K562 (cell line): ENCODE data around the gene PPT2. TPM values are rescaled to one million over a fixed set of nuclear protein-coding genes. Genes with fewer than 3 reads are reported as not detected.

Source experiments
- ATAC-seq: fragments of 200-7000 bp; cut with Tn5 transposase; 3 replicates; pipeline ENCODE4 v1.9.1; 2020; ENCODE audit warnings: moderate library complexity
- BruUV-seq: library from RNA; stranded (reverse); fragments of 400-500 nt; replicated peaks from 2 replicates; lab custom pipeline; 2021; lab: Mats Ljungman, UMichigan
- CTCF ChIA-PET: fragments of 300-600 bp; formaldehyde crosslinking; extraction: SDS; loops from one replicate; lab custom pipeline; 2021; ENCODE audit warnings: low intra/inter-chr PET ratio; lab: Yijun Ruan, JAX
- POLR2A ChIA-PET: fragments of 300-600, 350-650 bp; sonication (Branson Sonifier 250); formaldehyde crosslinking; extraction: SDS; loops from one replicate; lab custom pipeline; 2021; ENCODE audit warnings: antibody characterized with exemption, inconsistent platforms; lab: Yijun Ruan, JAX
- DNase-seq, 4 experiments: peaks; one replicate each; pipeline versions ENCODE4 v3.0.0 to v3.0.0-alpha.2; 2011 to 2018; ENCODE audit warnings: low spot score in 3 of 4, mixed read lengths in 3 of 4; ENCODE audit errors: extremely low read depth in 1 of 4
- FAIRE-seq: peaks from 2 replicates; lab custom pipeline; 2011; peaks lifted over from hg19 to GRCh38; lab: Jason Lieb, UNC
- H2AFZ ChIP-seq: 2 replicates; pipeline ENCODE4 v1.6.0; 2011; ENCODE audit warnings: low read depth, low read length, control low read depth, inconsistent platforms
- H3K27ac ChIP-seq: fragments of 200-600 bp; 3 replicates; pipeline ENCODE4 v1.8.0; 2011; ENCODE audit warnings: low read depth, mild to moderate bottlenecking, control low read depth, inconsistent platforms, low read length, moderate library complexity, mixed read lengths; ENCODE audit errors: extremely low read depth
- H3K27me3 ChIP-seq, 2 experiments: fragments of 300-600 bp in 1 of 2; 2 replicates in 1 of 2; 3 replicates in 1 of 2; pipeline versions ENCODE4 v1.6.0 to v1.8.0; 2011; ENCODE audit warnings: inconsistent platforms in 2 of 2, low read length in 2 of 2, mild to moderate bottlenecking in 1 of 2, mixed read lengths in 1 of 2, moderate library complexity in 1 of 2; ENCODE audit not compliant: control insufficient read depth in 2 of 2, insufficient read depth in 2 of 2
- H3K36me3 ChIP-seq: fragments of 300-600 bp; 3 replicates; pipeline ENCODE4 v1.8.0; 2011; ENCODE audit warnings: mild to moderate bottlenecking, low read length, inconsistent platforms; ENCODE audit not compliant: control insufficient read depth, insufficient read depth
- H3K4me1 ChIP-seq, 2 experiments: fragments of 200-600 bp in 1 of 2; replicated peaks in 1 of 2; 2 replicates in 1 of 2; 3 replicates in 1 of 2; pipeline versions ENCODE4 v1.5.1 to v1.8.0; 2011; ENCODE audit warnings: inconsistent platforms in 2 of 2, low read length in 2 of 2, mild to moderate bottlenecking in 1 of 2, mixed read lengths in 1 of 2, moderate library complexity in 1 of 2; ENCODE audit not compliant: control insufficient read depth in 2 of 2, insufficient read depth in 2 of 2
- H3K4me2 ChIP-seq: 2 replicates; pipeline ENCODE4 v1.6.1; 2011; ENCODE audit warnings: low read length, control low read depth, inconsistent platforms, mixed read lengths; ENCODE audit not compliant: insufficient read depth
- H3K4me3 ChIP-seq: fragments of 200-600 bp; sonication (generic), shearing (Covaris generic); 2 replicates; pipeline ENCODE4 v1.5.1; 2016; ENCODE audit warnings: control low read depth, inconsistent platforms
- H3K79me2 ChIP-seq: fragments of 200-600 bp; 3 replicates; pipeline ENCODE4 v1.8.0; 2011; ENCODE audit warnings: low read length, inconsistent platforms; ENCODE audit not compliant: control insufficient read depth, insufficient read depth
- H3K9ac ChIP-seq, 2 experiments: 2 replicates each; pipeline versions ENCODE4 v1.6.0 to v1.6.1; 2011; ENCODE audit warnings: low read depth in 2 of 2, low read length in 2 of 2, control low read depth in 1 of 2, inconsistent platforms in 1 of 2, mild to moderate bottlenecking in 1 of 2, mixed read lengths in 1 of 2; ENCODE audit not compliant: insufficient read depth in 1 of 2
- H3K9me1 ChIP-seq: one replicate; pipeline ENCODE4 v1.6.0; 2011; ENCODE audit warnings: inconsistent platforms, mild to moderate bottlenecking, low read length, moderate library complexity; ENCODE audit not compliant: control insufficient read depth, insufficient read depth
- H3K9me3 ChIP-seq: replicated peaks from 2 replicates; pipeline ENCODE4 v1.5.1; 2011; ENCODE audit warnings: low read depth, low read length, inconsistent platforms; ENCODE audit not compliant: control insufficient read depth, insufficient read depth
- H4K20me1 ChIP-seq: replicated peaks from 2 replicates; pipeline ENCODE4 v1.6.1; 2011; ENCODE audit warnings: low read length, inconsistent platforms, mixed read lengths; ENCODE audit not compliant: control insufficient read depth, insufficient read depth
- BCOR ChIP-seq: fragments of 450-650 bp; IDR thresholded peaks from 2 replicates; pipeline ENCODE4 v1.6.1; 2016
- MBD1 ChIP-seq: fragments of 250-450 bp; sonication (Bioruptor Pico); IDR thresholded peaks from 2 replicates; pipeline ENCODE4 v1.8.0; 2022; ENCODE audit warnings: inconsistent platforms
- WGBS: fragments of 100-300 bp; shearing (Covaris generic); methylation state at CpG from one replicate; pipeline ENCODE4 v1.1.6; 2016; ENCODE audit warnings: low coverage, mixed read lengths; ENCODE audit not compliant: insufficient coverage; ENCODE audit errors: missing lambda C conversion rate; 5-methylcytosine and 5-hydroxymethylcytosine counted together
- in situ Hi-C: fragments of 300-500 bp; cut with MboI; formaldehyde crosslinking; loops from 4 replicates; pipeline ENCODE4 v1.15.0; 2018; ENCODE audit warnings: inconsistent platforms, mixed read lengths
- intact Hi-C: fragments of 100-400 bp; cut with micrococcal nuclease; formaldehyde crosslinking; loops from 2 replicates; pipeline ENCODE4 v1.14.2; 2022
- polyA plus RNA-seq, 8 experiments: library from polyadenylated mRNA; depleted of rRNA in 4 of 8; stranded (reverse) in 5 of 8; unstranded in 3 of 8; fragments of >200 nt; fragmentation: Nextera tagmentation in 2 of 8; fragmentation: Illumina TruSeq in 1 of 8; extraction: Ambion mirVana in 2 of 8; extraction: Trizol in 1 of 8; gene quantifications; 2 replicates each; pipeline versions ENCODE4 v1.2.1 to v1.2.3, GENCODE V29; 2011 to 2014; ENCODE audit warnings: inconsistent platforms in 1 of 8, missing spikeins in 1 of 8
- total RNA-seq, 7 experiments: library from RNA; depleted of rRNA in 6 of 7; stranded (reverse); fragments of >200 nt in 6 of 7; fragmentation: Illumina TruSeq in 2 of 7; extraction: Trizol in 2 of 7; gene quantifications; 2 replicates each; pipeline versions ENCODE4 v1.2.1 to v1.2.3, GENCODE V29; 2011 to 2021; ENCODE audit warnings: low replicate concordance in 1 of 7

Gene PPT2
- total and polyA plus RNA-seq, 9 of the 15 experiments (the other 6 are each of a cell fraction or from before 2014, with no cell fraction given) = 27.4 to 98.8 (median 69.9) TPM

GRCh38 chr6:32198866-32199265, 44.9 kb downstream of the PPT2 start:
- Histone ChIP-seq H3K9ac (0 out of 4 replicates have a peak overlapping the region, but pooled peaks of 1 of the 2 experiments have one; percentile 9), H3K9me3 (no peaks in the 10 kb centered on the region), H3K4me2 (no peak overlapping the region), H3K4me3 (no peak overlapping the region), H3K4me1 (peaks cover 28 to 44% of the 10 kb centered on the region in 2 experiments), H3K79me2 (peaks cover 9% of the 10 kb centered on the region; the same call in 2 of the 3 replicates), H3K27me3 (peaks cover 5 to 6% of the 10 kb centered on the region in 2 experiments; a peak in 4 of 5 replicates), H2AFZ (no peak overlapping the region), H3K36me3 (no peaks in the 10 kb centered on the region), H3K27ac (no peak overlapping the region), H4K20me1 (no peaks in the 10 kb centered on the region), H3K9me1 (no peaks in the 10 kb centered on the region)
- ATAC-seq (no peak), FAIRE-seq (no peak), DNase-seq (no peak)
- in situ Hi-C loops = no loop called here
- intact Hi-C loops = loop anchor here (5.0 to 10.0 kb wide), 2 partner anchors 294 to 773 kb away; partner anchors contain the start of gene ZBTB12
- no TSS peak for BruUV-seq
- ChIA-PET POLR2A (interaction anchor here (0.7 kb wide), 1 partner anchor 10 kb away, joined by 5 read pairs; no protein-coding TSS in a partner anchor), CTCF (no interaction called here)
- TF ChIP-seq BCOR (0 out of 2 replicates have a peak, but pooled peaks have one; percentile 37), MBD1 (CRISPR knock-in tag) (no peak)
- WGBS = 73% methylated on average over 17 of the region's 17 CpGs
